Measurements from ENCODE around the gene COQ5.

DNA sequence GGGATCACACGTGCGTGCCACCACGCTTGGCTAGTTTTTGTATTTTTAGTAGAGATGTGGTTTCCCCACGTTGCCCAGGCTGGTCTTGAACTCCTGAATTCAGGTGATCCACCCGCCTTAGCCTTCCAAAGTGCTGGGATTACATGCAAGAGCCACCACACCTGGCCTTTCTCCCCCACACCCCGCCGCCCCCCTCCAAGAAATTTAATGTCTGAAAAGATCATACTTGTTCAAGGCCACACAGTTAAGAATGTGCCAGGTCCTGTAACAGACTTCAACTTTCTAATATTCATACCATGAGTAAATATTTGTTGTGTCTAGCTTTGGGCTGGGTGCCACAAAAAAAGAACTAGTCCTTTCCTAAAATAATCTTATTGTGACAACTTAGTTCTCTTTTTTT lies 73.7 kb downstream of the COQ5 start:
- TF ChIP-seq, protein P1, sequence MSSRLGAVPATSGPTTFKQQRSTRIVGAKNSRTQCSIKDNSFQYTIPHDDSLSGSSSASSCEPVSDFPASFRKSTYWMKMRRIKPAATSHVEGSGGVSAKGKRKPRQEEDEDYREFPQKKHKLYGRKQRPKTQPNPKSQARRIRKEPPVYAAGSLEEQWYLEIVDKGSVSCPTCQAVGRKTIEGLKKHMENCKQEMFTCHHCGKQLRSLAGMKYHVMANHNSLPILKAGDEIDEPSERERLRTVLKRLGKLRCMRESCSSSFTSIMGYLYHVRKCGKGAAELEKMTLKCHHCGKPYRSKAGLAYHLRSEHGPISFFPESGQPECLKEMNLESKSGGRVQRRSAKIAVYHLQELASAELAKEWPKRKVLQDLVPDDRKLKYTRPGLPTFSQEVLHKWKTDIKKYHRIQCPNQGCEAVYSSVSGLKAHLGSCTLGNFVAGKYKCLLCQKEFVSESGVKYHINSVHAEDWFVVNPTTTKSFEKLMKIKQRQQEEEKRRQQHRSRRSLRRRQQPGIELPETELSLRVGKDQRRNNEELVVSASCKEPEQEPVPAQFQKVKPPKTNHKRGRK (CRISPR knock-in tag; IDR thresholded peaks at IDR 0.05; ENCODE audit: borderline replicate concordance) = no peak
- no peak for TF ChIP-seq TEAD1 (CRISPR knock-in tag; IDR thresholded peaks at IDR 0.05)
- TF ChIP-seq HMGA2 (CRISPR knock-in tag; IDR thresholded peaks at IDR 0.05) = no peak
- no peak for TF ChIP-seq E2F1 (CRISPR knock-in tag; IDR thresholded peaks at IDR 0.05)
- TF ChIP-seq FOXP4 (CRISPR knock-in tag; IDR thresholded peaks at IDR 0.05) = no peak
- no peak for TF ChIP-seq ZNF416 (CRISPR knock-in tag; IDR thresholded peaks at IDR 0.05)
- TF ChIP-seq ERG (CRISPR knock-in tag; IDR thresholded peaks at IDR 0.05) = no peak
